Amniotic stem cell (primary cell): ENCODE data around the gene SPAST.
"Not testable (repeated sequence)": the region's sequence is repeated elsewhere in the genome, so short reads cannot be mapped to it uniquely, and the experiment has no call there.

Experiments used
- DNase-seq: peaks from one replicate; lab custom pipeline; 2025; lab: John Stamatoyannopoulos, UW

The SPAST gene, protein sequence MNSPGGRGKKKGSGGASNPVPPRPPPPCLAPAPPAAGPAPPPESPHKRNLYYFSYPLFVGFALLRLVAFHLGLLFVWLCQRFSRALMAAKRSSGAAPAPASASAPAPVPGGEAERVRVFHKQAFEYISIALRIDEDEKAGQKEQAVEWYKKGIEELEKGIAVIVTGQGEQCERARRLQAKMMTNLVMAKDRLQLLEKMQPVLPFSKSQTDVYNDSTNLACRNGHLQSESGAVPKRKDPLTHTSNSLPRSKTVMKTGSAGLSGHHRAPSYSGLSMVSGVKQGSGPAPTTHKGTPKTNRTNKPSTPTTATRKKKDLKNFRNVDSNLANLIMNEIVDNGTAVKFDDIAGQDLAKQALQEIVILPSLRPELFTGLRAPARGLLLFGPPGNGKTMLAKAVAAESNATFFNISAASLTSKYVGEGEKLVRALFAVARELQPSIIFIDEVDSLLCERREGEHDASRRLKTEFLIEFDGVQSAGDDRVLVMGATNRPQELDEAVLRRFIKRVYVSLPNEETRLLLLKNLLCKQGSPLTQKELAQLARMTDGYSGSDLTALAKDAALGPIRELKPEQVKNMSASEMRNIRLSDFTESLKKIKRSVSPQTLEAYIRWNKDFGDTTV

DNA sequence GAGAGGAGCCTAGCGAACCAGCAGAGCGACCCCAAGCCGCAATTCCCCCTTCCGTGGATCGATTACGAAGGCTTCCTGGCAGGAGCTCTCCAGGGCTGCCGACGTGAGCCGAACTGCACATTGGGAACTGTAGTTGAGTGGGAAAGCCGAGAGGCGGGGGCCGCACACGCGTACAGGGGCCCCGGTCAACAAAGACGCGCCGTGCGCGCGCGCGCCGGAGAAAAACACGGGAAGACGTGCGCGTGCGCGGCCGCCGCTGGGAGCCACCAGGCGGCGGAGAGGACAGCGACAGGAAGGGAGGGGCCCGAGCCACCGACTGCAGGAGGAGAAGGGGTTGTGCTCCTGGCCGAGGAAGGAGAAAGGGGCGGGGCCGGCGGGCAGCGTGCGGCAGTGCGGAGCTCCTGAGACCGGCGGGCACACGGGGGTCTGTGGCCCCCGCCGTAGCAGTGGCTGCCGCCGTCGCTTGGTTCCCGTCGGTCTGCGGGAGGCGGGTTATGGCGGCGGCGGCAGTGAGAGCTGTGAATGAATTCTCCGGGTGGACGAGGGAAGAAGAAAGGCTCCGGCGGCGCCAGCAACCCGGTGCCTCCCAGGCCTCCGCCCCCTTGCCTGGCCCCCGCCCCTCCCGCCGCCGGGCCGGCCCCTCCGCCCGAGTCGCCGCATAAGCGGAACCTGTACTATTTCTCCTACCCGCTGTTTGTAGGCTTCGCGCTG lies at the start of gene SPAST:
SPAST (plus strand) TSS at position 247 of the 711 bp plus-strand sequence; CDS start at position 523, 276 bp downstream.
- peak; percentile 91 for DNase-seq

DNA sequence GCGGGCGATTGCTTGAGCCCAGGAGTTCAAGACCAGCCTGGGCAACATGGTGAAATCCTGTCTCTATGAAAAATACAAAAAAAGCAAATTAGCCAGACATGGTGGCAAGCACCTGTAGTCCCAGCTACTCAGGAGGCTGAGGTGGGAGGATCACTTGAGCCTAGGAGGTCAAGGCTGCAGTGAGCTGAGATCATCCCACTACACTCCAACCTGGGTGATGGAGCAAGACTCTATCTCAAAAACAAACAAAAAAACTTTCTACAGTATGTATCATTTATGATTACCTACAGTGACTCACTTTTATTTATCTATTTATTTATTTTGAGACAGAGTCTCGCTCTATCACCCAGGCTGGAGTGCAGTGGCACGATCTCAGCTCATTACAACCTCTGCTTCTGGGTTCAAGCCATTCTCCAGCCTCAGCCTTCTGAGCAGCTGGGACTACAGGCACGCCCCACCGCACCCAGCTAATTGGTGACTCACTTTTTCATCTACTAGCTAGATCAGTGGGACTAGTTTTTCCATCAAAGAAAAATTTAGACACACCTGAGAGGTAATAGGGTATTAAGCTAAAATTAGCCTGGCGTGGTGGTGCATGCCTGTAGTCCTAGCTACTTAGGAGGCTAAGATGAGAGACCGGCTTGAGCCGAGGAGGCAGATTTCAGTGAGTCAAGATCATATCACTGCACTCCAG lies 44.4 kb upstream of the SPAST start:
- not testable (repeated sequence) for DNase-seq

DNA sequence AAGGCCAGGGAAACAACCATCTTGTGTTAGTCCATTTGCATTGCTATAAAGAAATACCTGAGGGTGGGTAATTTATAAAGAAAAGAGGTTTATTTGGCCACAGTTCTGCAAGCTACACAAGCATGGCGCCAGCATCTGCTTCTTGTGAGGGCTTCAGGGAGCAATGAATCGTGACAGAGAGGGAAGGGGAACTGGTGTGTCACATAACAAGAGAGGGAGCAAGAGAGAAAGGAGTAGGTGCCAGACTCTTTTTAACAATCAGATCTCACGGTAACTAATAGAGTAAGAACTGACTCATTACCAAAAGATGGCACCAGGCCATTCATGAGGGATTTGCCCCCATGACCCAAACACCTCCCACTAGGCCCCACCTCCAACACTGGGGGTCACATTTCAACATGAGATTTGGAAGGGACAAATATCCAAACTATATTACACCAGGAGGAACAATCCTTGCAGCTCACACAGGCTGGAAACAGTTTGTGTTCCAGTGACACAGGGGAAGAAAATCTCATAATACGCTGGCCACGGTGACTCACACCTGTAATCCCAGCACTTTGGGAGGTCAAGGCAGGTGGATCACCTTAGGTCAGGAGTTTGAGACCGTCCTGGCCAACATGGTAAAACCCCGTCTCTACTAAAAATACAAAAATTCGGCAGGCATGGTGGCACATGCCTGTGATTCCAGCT lies 29.0 kb upstream of the SPAST start:
- DNase-seq = not testable (repeated sequence)

DNA sequence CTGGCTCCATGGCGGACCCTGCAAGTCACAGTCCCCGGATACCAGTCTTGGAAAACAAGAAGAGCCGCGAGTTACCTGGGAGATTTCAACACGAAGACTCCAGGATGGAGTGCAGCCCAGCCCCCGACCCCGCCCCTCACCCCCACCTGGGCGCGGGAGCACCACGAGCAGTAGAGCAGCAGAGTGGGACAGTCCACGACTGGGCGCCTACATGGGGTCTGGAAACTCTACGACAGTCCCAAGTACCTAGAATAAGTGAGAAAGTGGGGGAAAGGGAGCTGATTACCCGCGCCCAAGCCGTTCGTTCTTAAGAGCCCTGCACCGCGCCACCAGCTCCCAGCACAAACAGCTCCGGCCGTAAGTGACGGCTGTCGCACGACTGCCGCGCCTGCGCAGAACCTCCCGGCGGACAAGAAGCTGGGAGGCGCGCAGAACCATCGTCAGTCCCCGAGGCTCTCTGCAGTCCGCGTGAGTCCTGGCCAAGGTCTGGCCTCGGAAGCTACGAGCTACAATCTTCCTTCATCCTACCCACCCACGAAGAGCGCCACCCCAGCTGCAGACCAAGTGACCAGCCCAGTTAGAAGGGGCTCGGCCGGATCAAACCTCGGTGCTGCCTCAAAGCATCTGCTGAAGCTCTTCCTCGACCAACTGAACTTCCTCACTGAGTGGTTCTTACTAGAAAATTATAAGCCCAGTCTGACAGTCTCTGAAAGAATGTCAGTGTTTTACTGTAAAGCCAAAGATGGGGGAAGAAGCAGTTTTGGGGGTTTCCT lies 23.7 kb upstream of the SPAST start, which contains the start of gene DPY30:
DPY30 (minus strand) TSS at position 359 of the 773 bp plus-strand sequence; CDS start at position 10, 349 bp downstream.
- peak; percentile 57 for DNase-seq

DNA sequence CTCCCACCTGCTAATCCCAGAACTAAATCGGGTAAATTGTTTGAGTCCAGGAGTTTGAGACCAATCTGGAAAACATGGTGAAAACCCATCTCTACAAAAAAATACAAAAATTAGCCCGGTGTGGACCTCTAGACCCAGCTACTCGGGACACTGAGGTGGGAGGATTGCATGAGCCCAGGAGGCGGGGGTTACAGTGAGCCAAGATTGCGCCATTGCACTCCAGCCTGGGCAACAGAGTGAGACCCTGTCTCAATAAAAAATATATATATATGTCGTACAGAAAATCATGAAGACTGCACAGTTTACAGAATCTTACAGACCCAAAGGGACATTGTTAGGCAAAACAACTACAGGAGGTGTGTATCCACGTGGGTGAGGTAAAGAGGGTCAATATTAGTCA lies 19.8 kb upstream of the SPAST start:
- no peak for DNase-seq

DNA sequence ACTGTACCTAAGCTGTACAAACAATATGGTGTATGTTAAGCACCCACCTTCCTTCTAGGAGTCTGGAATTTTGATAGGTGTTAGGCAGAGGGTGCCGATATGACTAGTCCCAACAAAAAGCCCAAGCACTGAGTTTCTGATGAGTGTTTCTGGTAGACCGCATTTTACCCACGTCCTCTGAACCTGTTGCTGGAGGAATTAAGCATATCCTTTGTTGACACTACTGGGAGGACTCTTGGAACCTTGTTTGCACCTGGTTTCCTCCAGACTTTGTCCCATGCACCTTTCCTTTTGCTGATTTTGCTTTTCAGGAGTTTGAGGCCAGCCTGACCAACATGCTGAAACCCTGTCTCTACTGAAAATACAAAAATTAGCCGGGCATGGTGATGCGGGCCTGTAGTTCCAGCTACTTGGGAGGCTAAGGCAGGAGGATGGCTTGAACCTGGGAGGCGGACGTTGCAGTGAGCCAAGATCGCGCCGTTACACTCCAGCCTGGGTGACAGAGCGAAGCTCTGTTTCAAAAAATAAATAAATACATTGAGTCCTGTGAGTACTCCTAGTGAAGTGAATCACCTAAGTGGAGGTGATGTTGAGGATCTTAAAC lies 11.4 kb upstream of the SPAST start:
- no peak for DNase-seq

DNA sequence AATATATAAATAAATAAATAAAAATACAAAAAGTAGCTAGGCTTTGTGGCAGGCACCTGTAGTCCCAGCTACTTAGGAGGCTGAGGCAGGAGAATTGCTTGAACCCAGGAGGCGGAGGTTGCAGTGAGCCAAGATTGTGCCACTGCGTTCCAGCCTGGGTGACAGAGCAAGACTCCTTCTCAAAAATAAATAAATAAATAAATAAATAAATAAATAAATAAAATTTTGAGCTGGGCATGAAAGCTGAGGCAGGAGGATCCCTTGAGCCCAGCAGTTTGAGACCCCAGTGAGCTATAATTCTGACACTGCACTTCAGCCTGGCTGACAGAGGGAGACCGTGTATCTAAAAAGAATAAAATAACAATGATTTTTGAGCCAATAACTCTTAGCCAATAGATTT lies 8.8 kb upstream of the SPAST start:
- not testable (repeated sequence) for DNase-seq

DNA sequence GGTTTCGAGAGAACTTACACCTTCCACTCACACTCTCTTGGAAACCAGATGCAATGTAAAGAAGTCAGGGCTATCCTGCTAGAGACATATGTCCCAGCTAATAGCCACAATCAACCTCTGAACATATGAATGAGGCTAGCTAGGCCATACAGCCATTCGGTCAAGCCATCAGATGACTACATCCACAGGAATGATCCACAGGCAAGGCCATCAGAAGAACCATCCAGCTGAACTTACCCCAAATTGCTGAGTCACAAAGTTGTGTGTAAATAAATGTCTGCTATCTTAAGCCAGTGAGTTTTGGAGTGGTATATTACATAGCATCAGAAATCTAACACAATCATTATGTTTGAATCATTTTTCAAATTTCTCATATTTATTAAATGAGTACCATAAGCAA lies 5.2 kb upstream of the SPAST start:
- no peak for DNase-seq

DNA sequence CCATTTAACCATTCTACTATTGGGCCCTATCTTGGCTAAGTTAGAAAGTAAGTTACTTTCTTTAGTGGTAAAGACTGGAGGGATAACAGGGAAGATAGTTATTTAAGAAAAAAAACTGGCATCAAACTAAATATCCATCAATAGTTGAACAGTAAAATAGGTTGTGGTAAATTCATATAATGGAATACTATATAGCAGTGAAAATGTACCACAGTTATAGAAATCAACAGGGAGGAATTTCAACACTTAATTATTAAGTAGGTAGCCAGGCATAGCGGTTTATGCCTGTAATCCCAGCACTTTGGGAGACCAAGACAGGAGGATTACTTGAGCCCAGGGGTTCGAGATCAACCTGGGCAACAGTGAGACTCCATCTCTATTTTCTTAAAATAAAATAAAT lies 3.1 kb upstream of the SPAST start:
- no peak for DNase-seq

DNA sequence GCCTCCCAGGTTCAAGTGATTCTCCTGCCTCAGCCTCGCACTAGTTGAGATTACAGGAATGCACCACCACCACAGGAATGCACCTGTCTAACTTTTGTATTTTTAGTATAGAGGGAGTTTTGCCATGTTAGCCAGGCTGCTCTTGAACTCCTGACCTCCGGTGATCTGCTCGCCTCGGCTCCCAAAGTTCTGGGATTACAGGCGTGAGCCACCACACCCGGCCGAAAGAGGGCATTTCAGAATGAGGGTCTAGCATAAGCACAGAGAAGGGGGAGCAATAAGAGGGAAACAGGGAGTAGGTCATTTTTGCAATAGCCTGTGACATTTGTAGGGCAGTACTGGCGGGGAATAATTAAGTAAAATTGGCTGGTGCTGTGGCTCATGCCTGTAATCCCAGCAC lies 1.9 kb upstream of the SPAST start:
- no peak for DNase-seq

DNA sequence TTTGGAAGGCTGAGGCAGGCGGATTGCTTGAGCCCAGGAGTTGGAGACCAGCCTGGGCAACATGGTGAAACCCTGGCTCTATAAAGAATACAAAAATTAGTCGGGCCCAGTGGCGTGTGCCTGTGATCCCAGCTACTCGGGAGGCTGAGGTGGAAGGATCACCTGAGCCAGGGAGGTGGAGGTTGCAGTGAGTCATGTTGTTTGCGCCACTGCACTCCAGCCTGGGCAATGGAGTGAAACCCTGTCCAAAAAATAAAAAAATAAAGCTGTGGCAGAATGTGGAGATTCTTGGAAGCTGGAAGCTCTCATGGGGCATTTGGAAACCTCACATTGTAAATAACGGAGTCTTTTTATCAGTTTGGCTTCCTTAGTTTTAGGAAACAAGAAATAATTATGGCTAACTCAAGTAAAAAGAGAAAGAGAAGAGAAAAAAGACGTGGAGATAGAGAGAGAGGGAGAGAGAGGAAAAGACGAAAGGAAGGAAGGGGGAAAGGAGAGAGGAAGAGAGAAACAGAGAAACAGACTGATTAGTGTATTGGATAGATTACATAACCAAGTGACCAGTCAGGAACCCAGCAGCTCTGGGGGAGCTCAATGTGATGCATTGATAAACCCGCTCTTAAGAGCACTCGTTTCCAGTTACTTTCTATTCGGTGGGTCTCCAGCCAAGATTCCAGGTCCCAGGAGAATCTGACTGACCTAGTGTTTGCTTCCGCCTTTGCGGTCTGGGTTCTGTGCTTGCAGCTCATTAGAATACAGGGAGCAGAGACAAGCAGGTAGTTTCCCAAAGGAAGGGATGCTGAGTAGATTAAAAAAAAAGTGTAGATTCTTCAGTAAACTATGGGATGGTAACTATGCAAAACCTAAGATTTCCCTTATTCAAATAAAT lies 1.1 kb upstream of the SPAST start:
- DNase-seq = no peak

DNA sequence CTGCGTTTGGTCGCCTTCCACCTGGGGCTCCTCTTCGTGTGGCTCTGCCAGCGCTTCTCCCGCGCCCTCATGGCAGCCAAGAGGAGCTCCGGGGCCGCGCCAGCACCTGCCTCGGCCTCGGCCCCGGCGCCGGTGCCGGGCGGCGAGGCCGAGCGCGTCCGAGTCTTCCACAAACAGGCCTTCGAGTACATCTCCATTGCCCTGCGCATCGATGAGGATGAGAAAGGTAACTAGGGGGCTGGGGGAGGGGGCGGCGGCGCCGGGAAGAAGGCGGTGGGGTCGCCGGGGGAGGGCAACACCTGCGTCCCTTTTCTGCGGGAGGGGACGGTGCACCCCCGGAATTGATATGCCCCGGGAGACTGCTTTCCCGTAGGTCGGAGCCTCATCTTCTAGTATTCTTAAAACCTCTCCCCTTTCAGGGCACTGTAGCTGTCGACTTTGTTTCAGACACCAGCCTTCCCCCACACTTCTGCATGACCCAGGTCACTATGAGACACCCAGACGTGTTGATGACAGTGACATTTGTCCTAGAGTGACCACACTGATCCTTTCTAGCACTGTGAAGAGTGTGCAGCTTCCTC lies 755 bp downstream of the SPAST start:
- no peak for DNase-seq

DNA sequence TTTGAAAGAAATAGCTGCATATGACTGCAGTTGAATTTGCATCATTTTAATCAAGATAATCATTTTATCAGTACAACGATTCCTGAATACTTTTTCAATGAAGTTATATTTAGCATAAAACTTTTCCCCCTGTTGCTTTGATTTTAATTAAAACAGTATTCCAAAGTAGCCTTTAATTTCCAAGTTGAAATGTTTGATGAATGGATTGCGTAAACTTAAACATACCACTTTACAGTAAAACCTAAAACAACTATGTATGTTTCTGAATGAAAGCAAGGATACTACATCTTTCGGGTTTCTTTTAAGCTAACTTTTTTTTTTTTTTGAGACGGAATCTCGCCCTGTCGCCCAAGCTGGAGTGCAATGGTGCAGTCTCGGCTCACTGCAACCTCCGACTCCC lies 1.4 kb downstream of the SPAST start:
- no peak for DNase-seq

DNA sequence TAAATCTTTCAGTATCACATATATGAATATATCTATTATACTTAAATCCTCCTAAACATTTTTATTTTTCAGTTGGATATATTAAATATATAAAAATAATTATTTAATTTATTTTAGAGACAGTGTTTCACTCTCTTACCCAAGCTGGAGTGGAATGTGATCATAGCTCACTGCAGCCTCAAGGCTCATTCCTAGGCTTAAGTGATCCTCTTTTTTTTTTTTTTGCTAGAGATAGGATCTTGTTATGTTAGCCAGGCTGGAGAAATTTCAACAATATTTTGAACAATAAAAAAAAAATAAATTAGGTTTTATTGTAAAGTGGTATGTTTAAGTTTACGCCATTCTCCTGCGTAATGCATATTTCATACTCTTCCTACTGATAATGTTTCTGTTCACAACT lies 4.2 kb downstream of the SPAST start:
- DNase-seq = no peak

DNA sequence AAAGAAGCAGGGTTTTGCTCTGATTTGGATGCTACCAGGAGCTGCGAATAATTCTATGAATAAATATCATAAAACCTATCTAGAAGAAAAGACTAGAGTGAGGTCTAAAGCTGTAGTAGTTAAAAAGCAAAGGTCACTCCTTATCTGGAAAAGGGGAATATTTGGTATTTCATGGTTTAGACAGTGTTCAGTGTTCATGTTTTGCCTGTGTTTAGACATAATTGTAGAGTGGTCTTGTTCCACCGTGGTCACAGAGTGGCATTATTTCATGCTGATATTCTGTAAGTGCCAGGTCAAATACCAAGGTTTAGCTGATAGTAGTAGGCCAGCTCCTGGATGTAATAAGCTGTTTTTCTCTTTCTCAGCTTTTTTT lies 10.8 kb downstream of the SPAST start:
- DNase-seq = no peak

DNA sequence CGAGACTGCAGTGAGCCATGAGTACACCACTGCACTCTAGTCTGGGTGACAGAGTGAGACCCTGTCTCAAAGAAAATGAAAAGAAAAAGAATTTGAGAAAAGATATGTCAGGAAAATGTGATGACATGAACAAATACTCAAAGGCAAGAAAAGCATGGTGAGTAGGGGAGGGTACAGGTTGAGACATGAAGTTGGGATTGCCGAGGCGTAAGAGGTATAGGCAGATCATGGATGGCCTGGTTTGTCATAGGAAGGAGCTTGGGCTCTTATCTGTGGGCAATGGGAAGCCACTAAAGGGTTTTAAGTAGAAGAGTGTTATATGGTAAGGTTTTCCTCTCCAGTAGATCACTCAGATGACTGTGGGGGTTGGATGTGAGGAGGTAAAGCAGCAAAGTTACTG lies 32.3 kb downstream of the SPAST start:
- DNase-seq = no peak

DNA sequence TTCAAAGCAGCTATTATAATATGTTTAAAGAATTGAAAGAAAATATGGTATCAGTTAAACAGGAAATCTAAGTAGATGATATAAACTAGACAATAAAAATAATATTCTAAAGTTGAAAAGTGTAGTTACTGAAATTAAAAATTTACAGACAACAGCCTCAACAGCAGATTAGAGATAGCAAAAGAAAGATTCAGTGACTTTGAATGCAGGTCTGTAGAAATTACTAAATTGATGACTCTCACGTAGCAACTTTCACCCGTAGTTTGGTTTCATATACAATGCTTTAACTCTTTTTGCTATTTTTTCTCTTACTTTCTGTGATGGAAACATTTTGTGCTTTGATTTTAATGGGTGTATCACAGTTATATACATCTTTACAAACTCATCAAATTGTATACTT lies 44.8 kb downstream of the SPAST start:
- no peak for DNase-seq

DNA sequence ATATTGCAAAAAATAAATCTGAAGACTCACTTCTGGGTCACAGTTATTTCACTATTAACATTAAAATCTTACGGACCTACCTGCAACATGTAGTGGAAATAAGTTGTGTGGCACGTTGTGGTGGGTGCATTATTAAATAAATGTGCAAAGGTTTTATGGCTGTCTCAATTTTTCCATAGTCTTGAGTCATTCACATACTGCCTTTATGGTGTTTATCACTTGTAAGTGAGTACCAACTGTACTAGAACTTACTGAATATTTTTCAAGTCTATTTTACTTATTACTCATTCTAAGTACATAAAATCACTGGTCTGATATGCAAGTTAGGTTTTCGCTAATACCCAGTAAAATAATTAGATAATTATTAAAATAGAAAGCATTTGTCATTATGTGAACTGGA lies 54.7 kb downstream of the SPAST start:
- DNase-seq = no peak

DNA sequence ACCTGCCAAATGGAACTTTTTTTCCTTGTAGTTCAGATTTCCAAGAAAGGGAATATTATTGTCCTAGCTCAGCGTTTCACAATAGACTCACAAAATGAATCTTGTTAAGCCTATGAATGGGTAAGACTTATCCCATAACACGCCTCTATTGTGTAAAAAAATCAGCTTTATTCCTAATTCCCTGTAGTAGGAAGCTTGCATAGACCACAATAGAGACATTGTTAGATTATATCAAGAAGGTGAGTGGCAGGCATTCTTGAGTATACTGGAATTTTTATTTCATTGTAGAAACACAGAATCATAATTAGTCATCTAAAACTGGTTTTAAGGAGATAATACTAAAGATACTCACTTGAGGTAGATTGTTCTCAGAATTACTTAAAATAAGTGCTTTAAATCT lies 55.8 kb downstream of the SPAST start:
- DNase-seq = no peak
